Measurements from ENCODE around the gene ILF3.

The ILF3 gene

GRCh38 chr19:10653732-10654609 is at the start of gene ILF3:
ILF3 (plus strand) TSS chr19:10654346; CDS start chr19:10670606, 16,260 bp downstream.
- peak; percentile 99 to 100 (median 99) for DNase-seq (ENCODE audit: low read depth in 2 of 3, low spot score in 1 of 3)

DNA sequence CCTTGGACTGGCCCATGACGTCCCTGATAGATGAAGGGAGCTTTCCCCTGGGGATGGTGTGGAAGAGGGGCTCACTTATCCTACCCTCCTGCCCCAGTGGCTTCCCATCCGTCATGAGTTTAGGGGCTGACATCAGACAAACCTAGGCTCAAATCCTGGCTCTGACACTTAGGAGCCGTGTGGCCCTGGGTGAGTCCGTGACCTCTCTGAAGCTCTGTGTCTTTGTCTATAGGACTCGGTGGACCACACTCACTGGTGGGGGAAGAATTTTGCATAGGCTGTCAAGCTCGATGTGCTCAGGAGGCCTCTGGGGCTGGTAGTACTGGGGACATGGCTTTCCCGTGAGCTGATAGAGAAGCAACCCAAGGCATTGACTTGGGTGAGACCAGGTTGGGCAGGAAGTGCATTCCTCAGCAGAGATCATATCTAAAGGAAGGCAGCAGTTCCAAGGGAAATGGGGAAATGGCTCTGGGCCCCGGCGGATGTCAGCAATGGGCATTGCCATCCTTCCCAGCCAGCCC is 49.6 kb upstream of the ILF3 start:
- DNase-seq (ENCODE audit: low read depth in 2 of 3, low spot score in 1 of 3) = no peak

DNA sequence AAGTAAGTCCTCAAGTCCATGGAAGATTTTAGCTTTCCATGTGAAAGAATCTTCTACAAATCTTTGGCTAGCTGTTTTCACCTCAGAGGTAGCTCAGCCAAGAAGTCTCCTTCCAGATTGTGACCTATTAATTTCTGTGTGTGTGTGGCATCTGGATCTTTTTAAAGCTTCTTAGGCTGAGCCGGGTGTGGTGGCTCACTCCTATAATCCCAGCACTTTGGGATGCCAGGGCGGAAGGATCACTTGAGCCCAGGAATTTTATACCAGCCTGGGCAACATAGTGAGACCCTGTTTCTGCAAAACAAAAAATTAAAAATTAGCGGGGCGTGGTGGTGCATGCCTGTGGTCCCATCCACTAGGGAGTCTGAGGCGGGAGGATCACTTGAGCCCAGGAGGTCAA is 42.2 kb upstream of the ILF3 start:
- DNase-seq (ENCODE audit: low read depth in 2 of 3, low spot score in 1 of 3) = no peak

DNA sequence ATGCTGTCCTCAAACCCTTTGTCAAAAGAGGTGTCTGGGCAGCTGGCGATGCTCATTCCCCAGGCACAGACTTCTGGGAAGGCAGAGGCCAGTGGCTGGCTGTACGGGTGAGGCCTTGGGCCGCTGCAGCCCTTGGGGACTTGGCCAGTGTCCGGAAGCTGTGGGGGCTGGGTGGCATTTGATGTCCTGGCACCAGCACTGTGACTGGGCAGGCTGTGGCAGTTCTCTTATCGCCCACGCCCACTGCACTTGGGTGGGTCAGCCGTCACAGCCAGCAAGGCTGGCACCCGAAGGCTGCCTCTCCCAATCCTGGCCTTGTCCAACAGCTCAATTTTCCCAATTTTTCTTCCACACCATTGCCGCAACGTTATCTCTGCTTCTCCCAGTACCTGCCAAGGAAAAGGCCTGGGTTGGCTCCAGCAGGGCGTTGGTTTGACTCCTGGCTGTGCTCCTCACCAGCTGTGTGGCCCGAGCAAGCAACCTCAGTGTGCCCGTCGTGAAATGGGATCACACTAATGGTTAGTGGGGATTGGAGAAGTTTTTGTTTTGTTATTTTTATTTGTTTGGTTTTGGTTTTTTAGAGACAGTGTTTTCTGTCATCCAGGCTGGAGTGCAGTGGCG is 41.5 kb upstream of the ILF3 start:
- no peak for DNase-seq (ENCODE audit: low read depth in 2 of 3, low spot score in 1 of 3)

- no peak for DNase-seq (ENCODE audit: low read depth in 2 of 3, low spot score in 1 of 3)
Observed at GRCh38 chr19:10615429-10616023, 38.6 kb upstream of the ILF3 start.

- DNase-seq (ENCODE audit: low read depth in 2 of 3, low spot score in 1 of 3) = no peak
Observed at GRCh38 chr19:10617409-10618121, 36.6 kb upstream of the ILF3 start.

DNA sequence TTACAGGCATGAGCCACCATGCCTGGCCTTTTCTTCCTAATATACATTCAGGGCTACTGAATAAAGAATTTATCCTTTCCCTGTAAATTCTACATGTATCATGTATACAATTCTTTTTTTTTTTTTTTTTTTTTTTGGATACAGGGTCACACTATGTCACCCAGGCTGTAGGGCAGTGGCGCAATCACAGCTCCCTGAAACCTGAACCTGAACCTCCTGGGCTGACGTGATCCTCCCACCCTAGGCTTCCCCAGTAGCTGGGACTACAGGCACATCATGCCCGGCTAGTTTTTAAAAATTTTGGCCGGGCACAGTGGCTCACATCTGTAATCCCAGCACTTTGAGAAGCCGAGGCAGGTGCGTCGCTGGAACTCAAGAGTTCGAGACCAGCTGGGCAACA is 35.3 kb upstream of the ILF3 start:
- DNase-seq (ENCODE audit: low read depth in 2 of 3, low spot score in 1 of 3) = no peak

DNA sequence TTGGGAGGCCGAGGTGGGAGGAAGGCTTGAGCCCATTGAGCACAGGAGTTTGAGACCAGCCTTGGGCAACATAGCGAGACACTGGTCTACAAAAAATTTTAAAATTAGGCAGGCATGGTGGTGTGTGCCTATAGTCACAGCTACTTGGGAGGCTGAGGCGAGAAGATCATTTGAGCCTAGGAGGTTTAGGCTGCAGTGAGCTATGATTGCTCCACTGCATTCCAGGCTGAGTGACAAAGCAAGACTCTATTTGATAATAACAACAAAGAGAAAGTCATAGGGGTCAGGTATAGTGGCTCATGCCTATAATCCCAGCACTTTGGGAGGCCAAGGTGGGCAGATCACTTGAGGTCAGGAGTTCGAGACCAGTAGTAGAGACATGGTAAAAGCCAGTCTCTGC is 33.4 kb upstream of the ILF3 start:
- DNase-seq (ENCODE audit: low read depth in 2 of 3, low spot score in 1 of 3) = no peak

- no peak for DNase-seq (ENCODE audit: low read depth in 2 of 3, low spot score in 1 of 3)
Observed at GRCh38 chr19:10621966-10622365, 32.2 kb upstream of the ILF3 start.

DNA sequence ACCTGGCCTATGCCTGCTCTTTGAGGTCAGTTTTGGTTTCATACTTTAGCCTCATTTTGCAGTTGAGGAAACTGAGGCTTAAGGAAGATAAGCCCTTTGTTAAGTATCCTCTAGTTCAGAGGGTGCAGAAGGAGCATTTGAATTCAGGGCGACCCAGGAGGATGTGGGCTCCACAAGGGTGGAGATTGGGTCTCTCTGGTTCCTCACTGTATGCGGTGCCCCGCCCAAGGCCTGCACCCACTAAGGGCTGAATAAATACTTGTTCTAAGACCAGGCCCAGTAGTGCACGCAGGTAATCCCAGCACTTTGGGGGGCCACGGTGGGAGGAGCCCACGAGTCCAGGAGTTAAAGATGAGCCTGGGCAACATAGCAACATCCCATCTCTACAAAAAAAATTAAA is 29.6 kb upstream of the ILF3 start:
- no peak for DNase-seq (ENCODE audit: low read depth in 2 of 3, low spot score in 1 of 3)

DNA sequence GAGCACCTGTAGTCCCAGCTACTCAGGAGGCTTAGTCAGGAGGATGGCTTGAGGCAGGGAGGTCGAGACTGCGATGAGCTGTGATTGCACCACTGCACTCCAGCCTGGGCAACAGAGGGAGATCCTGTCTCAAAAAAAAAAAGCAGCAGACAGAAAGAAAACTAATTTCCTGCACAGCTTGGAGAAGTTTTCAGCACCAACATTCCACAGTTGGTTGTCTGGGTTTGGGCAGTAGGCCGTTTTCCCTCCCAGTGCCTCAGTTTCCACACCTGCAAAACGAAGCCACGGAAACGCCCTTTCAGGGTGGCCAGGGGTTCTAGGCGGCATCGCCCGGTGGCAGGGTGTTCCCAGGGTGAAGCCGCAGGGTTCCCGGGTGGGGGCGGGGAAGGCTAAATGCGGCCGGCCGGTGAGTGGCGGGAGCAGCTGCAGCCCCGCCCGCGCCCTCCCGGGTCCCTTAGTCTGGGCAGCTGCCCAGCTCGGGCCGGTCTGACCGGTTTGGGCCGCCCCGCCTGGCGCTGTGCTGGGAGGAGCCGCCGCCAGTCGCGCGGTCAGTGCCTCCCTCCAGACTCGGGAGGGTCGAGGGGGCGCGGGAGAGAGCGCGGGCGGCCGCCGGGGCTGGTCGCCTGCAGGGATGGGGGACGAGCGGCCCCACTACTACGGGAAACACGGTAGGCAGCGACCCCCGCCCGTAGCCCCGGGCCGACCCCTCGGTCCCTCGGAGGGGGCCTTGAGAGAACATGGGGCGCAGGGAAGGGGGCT is 29.0 kb upstream of the ILF3 start, which contains the start of gene SLC44A2:
SLC44A2 (plus strand) TSS at position 551 of the 759 bp plus-strand sequence; CDS start at position 632, 81 bp downstream.
- DNase-seq (ENCODE audit: low read depth in 2 of 3, low spot score in 1 of 3) = no peak

DNA sequence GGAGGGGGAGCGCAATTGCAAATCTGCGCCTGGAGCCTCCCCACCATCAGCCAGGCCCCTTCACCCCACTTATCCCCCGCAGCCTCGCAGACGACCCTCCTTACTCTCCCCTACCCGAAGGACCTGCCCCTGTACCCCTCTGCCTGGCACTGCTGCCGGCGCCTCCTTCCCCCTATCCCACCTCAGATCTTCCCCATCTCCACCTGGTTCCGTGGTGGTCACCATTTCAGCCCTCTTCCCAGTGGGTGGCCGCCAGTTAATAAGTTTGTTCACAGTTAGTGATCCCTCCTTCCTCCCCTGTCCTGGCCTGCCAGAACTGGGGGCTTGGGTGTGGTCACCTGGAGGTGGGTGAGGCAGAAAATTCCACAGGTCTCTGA is 28.4 kb upstream of the ILF3 start:
- DNase-seq (ENCODE audit: low read depth in 2 of 3, low spot score in 1 of 3) = no peak

- no peak for DNase-seq (ENCODE audit: low read depth in 2 of 3, low spot score in 1 of 3)
Observed at GRCh38 chr19:10631874-10632273, 22.3 kb upstream of the ILF3 start.

GRCh38 chr19:10634430-10634829 is 19.7 kb upstream of the ILF3 start:
- no peak for DNase-seq (ENCODE audit: low read depth in 2 of 3, low spot score in 1 of 3)

- DNase-seq (ENCODE audit: low read depth in 2 of 3, low spot score in 1 of 3) = no peak
Observed at GRCh38 chr19:10634963-10635362, 19.2 kb upstream of the ILF3 start.

- DNase-seq (ENCODE audit: low read depth in 2 of 3, low spot score in 1 of 3) = no peak
Observed at GRCh38 chr19:10636304-10636972, 17.7 kb upstream of the ILF3 start.

- no peak for DNase-seq (ENCODE audit: low read depth in 2 of 3, low spot score in 1 of 3)
Observed at GRCh38 chr19:10637894-10638293, 16.3 kb upstream of the ILF3 start.

- no peak for DNase-seq (ENCODE audit: low read depth in 2 of 3, low spot score in 1 of 3)
Observed at GRCh38 chr19:10639836-10640235, 14.3 kb upstream of the ILF3 start.

DNA sequence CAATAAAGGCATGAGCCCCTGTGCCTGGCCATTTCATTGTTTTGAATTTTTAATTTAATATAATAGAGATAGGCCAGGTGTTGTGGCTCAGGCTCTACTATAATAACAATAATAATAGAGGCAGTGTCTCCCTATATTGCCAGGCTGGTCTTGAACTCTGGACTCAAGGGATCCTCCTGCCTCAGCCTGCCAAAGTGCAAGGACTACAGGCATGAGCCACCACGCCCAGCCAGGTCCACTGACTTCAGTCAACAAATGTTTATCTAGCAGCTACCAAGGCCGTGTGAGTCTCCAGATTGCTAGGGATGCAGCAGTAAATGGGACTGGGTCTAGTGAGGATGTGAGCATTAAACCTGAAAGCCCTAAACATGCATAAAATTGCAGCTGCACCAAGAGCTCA is 13.8 kb upstream of the ILF3 start:
- no peak for DNase-seq (ENCODE audit: low read depth in 2 of 3, low spot score in 1 of 3)

DNA sequence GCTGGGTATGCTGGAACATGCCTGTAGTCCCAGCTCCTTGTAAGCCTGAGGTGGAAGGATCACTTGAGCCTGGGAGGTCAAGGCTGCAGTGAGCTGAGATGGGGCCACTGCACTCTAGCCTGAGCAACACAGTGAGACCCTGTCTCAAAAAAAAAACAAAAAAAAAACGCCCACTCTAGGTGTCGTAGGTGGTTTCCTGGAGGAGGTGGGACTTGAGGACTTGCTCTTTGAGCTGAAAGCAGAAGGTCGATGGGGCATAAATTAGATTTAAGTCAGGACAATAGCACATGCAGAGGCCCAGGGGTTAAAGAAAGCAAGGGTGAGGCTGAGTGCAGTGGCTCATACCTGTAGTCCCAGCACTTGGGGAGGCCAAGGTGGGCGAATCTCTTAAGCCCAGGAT is 12.9 kb upstream of the ILF3 start:
- DNase-seq (ENCODE audit: low read depth in 2 of 3, low spot score in 1 of 3) = no peak
